ENCODE measurements around the gene ZC3H18.

Gene ZC3H18

DNA sequence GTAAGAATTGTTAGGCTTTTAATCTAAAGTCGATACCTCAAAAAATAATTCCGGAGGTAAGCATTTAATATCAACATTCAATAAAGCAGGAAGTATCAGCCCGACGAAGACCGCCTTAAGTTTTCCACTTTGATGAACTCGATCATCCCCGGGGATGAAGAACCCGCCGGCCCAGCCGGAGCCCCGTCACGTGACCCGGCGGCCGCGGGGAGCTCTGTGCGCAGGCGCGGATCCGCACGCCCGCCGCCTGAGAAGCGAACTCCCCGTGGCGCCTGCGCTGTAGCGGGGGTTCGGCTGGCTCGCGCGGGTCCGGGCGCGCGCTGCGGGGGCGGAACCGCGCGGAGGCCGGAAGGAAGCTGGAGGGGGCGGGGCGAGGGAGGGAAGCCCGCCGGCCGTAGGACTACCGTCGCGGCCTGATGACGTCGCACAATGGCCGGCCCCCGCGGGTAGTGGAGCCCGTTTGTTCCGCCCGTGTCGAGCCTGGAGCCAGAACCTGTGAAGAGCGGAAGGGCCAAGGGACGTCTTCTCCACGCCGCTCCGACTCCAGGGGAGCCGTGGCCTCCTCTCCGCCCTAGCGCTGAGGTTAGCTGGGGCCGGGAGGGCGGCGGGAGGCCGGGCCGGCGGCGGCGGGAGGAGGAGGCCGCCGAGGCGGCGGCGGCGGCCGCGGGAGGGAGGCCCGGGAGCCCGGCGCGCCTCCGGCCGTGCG lies at the start of gene ZC3H18:
Gene ZC3H18 (plus strand): TSS at position 419 of the 706 bp plus-strand sequence. CDS start 6,721 bp downstream, outside the sequence.
- DNase-seq, result peak; percentile 61

DNA sequence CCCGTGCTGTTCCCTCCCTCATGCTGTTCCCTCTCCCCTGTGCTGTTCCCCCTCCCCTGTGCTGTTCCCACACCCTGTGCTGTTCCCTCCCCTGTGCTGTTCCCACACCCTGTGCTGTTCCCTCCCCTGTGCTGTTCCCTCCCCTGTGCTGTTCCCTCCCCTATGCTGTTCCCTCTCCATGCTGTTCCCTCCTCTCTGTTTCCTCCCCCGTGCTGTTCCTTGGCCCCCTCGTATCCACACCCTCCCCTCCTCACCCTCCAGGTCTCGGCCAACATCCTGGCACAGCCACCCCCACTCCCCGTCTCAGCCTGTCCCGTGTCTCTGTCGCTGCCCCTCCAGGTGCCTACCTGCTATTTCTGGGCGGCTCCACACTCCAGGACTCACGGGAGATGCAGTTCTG lies 48.5 kb upstream of the ZC3H18 start:
- DNase-seq, result no peak

DNA sequence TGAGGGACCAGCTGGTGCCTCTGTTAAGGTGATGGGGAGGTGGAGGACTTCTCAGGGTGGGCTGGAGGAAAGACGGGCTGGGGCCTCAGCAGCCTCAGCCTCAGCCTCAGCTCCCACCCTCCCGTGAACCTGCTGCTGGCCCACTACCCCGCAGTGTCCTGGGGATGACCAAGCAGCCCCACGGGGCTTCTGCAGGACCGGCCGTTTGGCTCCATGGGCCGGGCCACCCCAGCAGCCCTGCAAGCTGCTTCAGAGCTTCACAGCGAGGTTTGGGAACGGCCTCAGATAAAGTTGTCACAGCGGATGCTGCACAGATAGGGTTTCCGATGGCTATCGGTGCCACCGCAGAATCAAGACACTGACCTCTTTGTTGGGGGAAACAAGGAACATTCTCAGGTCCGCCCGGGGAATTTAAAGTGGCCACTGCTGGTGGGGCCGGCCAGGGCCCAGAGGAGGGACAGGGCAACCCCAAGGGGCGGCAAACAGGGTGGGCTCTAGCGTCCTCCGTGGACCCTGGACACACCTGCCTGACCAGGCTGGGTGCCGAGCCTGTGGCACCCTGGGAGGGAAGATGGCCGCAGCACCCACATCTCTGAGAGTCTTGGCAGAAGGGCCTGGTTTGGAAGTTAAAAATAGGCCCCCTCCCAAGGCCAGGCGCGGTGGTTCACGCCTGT lies 47.8 kb upstream of the ZC3H18 start:
- no peak for DNase-seq

DNA sequence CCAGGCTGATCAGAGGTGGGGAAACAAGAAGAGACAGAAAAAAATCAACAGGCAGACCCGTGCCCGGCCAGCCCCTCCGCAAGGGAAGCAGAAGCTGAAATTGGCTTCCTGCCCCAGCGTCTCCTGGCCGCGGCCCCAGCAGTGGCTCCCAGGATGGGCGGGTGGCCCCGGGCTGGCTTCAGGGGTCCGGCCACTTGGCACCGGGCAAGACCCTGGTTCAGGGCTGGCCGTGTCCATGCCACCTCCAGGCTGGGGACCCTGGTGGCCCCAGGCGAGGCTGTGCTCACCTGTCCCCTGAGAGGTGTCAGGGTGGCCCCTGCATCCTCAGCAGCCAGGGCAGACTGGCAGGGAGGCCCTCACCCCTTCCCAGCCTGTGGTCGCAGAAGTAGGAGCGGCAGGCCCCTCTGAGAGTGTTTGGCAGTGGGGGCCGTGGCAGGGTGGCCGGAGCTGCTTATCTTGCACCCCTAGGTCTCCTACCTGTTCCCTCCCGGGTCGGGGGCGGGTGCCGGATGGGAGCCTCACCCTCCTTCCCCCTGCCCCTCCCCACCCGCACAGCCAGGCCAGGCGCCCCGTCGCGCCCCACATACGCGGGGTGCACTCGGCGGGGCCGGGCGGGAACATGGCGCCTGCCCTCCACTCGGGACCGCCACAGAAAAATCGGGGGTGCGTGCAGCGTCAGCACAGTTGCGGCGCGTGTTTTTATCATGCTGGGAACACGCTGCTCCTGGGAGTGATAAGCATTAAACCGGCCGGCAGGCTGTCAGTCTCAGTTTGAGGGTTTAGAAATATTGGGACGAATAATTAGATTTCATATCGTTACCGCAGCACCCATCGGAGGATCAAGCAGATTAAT lies 46.7 kb upstream of the ZC3H18 start:
- DNase-seq, result no peak

DNA sequence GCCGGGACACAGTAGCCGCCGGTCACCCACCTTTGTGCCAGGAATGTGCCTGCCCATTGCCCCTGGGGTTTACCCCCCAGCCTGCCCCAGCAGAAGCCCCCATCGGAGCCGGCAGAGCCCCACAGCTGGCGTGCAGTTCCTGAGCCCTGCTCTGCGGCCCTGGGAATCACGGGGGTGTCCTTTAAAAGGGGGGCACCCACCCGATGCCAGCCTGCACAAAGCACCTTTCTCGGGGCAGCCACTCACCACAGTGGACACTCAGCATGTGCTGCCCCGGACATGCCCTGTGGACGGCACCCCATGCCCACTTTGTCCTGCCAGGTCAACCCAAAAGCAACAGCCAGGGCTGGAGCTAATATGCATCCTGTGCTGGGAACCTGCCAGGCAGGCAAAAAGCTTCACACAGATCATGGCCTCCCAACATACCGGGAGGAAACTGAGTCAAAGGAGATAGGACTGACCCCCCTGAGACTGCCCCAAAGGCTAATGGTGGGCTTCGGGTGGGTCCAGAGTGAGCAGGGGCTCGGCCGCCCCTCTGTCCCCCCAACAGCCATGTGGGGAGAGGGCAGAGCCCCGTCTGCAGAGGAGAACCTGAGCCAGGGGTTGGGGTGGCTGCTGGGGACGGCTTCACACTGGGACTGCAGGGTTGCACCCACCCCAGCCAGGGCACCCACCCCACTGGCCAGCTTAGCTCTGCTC lies 45.8 kb upstream of the ZC3H18 start:
- no peak for DNase-seq

DNA sequence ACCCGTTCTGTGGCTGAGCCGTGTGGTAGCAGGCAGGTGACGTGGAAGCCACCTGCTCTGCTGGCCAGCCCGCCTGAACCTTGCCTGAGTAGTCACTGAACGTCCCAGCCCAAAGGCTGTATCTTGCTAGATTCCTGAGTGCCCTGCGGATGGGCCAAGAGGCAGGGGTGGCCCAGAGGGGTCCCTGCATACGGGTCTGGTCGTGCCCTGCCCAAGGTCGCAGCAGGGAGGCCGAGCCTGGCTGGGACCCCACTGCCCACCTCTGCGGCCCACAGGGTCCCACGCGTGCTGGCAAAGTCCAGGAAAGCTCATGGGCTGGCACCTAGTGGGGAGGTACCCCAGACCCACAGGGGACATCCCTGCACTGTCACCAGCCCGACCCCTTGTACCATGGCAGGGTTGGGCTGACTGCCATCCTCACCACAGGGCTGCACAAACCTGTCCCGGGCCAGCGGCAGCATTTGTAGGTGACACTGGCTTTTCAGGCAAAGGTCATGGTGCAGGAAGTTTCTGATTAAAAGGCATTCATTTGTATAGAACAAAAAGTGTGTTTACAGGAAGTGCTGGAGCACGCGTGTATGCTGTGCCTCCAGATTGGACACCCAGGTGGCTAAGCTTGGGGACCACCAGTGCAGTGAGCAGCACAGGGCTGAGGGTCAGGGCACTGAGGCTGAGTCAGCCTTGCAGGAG lies 45.1 kb upstream of the ZC3H18 start:
- no peak for DNase-seq

DNA sequence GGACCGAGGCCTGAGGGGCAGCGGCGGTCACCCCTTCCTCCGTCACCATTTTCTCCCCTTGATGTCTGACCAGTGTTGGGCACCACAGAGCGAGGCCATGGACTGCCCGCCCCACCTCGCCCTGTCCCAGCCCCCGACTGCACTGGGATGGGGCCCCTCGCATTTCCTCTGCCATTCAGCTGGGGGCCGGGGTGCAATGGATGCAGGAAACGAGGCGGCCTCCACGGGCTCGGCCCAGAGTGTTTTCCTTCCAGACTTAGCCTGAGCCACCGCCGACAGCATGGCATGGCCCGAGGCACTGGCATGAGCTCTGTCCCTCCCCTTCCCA lies 44.6 kb upstream of the ZC3H18 start:
- no peak for DNase-seq

DNA sequence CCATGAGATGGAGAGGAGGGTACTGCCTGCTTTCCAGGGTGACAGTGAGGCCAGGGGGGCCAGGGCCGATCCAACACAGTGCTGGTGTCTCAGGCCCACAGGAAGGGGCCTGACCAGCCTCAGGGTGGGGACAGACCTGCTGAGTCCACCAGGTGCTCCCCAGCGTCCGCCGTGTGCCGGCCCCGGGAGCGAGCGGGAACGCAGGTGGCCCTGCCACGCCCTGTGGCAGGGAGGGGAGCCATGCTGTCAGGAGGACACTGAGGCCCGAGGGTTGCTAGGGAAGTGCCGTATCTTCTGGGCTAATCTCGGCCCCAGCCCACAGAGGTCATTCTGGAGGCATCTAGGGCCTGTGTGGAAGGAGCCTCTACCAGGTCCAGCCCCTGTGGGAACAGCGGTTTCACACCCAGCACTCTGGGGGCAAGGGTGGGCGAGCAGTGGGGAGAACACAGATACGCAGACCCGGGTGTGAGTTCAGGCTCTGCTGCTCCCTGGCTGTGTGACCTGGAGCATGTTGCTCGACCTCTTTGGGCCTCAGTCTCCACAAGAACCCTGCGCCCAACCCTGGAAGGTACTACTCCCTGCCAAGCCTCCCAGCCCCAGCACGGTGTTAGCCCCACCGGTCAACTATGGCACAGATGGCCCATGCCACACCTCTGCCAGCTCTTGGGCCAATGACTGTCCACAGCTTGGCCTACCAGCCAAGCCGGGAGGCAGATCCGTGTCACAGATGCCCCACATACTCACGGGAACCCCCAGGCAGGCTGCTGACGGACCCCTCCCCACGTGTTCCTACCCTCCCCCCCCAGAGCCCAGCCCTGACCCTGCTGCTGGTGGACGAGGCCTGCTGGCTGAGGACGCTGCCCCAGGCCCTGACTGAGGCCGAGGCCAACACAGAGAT lies 43.9 kb upstream of the ZC3H18 start:
- no peak for DNase-seq

DNA sequence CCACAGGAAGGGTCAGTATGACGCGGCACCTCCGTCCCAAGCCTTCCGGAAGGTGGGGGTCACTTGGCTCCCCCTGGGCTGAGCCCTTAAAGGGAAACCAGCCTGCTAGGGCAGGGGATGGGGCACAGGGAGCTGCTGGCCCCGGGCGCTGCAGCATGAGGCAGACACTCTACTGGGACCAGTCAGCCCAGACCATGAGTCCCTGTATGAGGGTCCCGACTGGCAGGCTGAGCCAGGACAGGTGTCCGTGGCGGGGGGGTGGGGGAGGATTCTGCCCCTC lies 43.4 kb upstream of the ZC3H18 start:
- no peak for DNase-seq

DNA sequence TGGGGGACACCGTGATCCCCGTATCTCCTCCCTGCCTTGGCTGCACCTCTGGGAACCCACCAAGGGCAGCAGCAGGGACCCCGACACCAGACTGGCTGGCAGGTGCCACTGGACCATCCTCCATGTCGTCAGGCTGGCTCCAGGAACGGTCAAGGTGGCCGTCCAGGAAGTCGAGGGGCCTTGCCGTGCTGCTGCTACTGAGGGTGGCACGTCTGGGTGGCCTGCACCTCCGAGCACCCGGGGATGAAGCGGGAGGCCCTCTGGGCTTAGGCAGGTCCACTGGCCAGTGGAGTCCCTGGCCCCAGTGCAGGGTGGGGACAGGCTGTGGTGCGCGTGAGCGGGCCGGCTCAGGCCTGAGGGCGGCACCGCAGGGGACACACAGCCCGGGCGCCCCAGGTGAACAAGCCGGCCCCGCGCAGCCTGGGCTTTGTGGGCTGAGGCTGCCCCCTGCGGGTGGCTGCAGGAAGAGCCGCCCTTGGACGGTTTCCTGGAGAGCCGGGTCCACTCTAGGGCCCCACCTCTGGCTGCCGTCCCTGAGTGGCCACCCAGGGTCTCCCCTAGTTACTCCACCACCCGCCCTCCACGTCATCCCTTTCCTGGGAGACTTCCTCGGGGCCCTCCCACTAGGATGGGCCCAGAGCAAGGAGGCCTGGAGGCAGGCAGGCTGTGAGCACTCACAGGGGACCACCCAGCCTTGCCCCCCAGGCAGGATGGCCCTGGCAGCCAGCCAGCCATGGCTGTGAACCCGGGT lies 42.8 kb upstream of the ZC3H18 start:
- DNase-seq, result no peak

DNA sequence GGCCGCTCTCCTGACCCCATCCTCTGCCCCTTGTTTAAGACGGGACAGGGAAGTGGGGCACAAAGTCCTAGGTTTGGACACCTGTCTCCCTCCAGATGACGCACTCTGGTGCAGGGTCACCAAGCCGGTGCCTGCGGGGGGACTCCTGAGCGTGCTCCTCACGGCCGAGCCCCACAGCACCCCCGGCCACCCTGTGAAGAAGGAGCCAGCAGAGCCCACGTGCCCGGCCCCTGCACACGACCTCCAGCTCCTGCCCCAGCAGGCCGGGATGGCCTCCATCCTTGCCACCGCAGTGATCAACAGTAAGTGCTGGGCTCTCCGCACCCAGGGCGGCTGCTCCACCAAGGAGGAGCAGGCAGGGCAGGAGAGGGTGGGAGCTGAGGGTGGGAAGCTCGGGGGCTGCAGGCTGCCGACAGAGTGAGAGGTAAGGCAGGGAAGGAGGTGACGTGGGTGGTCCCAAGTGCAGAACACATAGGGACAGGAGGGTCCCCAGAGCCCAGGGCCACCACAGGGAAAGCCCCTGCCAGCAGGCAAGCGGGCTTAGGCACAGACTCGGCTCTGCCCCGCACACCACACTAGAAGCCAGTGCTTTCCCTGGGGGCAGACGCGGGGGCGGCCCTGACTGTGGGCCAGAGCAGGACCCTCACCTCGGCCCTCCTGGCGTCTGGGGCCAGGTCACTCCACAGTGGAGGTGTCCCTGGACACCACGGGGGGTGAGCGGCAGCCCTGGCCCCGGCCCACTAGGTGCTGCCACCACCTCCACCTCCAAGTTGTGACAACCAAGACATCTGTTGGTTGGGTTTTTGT lies 42.1 kb upstream of the ZC3H18 start:
- DNase-seq, result no peak

DNA sequence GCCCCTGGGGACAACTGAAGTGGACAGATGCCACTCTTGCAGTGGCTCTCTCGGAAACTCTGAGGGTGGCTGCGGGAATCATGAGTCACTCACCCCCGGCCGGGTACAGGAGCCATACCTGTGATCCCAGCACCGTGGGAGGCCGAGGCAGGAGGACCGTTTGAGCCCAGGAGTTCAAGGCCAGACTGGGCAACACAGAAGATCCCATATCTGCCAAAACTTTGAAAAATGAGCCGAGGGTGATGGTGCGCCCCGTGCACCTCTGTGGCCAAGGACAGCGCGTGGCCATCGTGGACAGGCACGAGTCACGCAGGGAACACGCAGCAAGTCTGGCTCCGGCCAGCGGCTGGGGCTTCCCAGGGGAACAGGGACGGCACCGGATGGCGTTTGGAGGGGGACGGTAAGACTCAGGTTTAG lies 41.3 kb upstream of the ZC3H18 start:
- no peak for DNase-seq

DNA sequence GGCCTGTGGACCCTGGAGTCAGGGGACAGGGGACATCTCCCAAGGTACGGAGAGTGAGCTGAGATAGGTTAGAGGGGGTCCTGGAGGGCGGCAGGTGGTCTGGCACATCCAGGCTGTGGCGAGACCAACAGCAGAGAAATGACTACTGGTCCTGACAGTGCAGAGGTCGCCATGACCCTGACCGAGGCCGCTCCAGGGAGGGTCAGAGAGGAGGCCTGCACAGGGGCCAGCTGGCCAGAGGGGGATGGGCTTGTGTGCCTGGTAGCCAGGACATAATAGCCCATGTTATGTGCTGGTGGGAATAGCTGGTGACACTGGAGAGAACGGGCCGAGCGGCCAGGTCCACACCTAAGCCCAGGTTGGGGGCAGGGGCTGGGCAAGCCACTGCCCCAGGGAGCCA lies 40.6 kb upstream of the ZC3H18 start:
- no peak for DNase-seq

DNA sequence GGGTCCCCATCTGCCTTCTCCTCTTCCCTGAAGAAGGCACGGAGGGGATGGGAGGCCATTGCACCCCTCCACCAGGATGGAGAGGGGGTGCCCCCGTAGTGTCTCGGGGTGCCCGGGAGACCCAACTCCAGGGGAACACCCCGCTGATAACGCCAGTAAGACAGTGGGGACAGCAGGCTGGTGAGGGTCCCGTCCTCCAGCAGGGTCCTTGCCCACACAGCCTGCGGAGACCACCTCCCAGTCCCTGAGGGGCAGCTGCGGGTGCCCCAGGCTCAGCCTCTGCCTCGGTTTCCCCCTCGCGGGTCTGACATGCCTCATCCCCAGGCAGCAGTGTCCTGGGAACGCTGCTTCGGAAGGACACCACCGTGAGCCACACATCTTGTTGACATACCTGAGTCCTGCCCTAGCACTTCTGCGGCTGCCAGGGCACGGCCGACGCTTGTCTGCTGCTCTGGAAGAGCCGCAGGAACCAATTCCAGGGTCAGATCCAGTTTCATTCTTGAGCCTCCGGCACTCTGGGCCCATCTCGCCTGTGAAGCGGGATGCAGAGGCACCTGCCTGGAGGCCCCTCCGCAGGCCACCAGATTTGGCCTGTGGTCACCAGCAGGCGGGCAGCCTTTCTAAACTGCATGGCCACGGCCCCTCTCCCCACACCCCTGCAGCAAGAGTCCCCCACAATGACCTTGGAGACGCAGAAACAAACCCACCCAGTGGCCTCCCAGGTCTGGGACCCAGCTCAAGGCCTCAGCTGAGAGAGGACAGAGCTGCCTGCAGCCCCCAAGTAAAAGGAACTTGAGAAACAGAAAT lies 39.9 kb upstream of the ZC3H18 start:
- DNase-seq, result no peak

DNA sequence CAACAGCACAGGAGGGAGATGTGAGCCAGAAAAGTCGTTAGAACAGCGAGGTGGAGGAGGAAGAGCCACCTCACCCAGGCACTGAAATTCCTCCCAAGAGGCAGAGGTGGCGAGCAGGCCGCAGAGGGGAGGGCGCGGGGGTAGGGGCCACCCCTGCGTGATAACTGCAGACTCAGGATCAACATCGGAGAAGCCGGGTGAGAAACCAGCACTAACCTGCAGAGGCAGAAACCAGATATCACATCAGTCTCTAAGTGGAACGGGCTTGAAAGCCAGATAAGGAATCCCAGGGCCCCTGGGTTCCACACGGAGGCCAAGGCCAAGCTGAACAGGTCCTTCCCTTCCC lies 39.4 kb upstream of the ZC3H18 start:
- DNase-seq, result no peak

DNA sequence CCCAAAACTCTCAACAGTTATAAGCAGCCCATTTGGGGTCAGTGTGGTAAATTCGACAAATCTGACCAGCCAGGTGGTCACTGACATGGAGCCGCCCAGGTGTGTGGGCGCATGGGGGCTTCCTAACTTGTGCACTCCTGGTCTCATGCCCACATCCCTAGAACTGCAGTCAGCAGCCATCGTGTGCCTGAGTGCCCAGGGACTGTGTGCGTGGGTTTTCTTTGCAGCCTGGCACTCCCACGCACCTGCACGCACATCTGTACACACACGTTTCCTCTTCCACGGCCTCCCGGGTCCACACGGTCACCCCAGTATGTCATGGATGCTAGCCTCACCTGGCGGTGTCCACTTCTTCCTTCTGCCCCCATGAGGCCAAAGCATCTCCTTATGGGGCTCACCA lies 38.9 kb upstream of the ZC3H18 start:
- no peak for DNase-seq

DNA sequence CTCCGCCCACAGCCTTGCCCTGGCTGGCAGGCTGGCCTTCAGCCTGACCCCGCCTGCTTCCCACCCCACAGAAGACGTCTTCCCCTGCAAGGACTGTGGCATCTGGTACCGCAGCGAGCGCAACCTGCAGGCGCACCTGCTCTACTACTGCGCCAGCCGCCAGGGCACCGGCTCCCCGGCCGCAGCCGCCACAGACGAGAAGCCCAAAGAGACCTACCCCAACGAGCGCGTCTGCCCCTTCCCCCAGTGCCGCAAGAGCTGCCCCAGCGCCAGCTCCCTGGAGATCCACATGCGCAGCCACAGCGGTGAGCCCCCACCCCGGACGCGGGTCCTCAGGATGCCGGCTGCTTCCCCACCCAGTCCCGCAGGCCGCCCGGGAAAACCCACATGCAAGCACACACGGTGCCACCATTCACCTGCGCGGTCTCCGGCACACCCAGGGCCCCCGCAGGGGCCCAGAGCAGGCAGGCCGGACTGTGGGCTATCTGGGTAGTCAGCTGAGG lies 38.2 kb upstream of the ZC3H18 start:
- no peak for DNase-seq

DNA sequence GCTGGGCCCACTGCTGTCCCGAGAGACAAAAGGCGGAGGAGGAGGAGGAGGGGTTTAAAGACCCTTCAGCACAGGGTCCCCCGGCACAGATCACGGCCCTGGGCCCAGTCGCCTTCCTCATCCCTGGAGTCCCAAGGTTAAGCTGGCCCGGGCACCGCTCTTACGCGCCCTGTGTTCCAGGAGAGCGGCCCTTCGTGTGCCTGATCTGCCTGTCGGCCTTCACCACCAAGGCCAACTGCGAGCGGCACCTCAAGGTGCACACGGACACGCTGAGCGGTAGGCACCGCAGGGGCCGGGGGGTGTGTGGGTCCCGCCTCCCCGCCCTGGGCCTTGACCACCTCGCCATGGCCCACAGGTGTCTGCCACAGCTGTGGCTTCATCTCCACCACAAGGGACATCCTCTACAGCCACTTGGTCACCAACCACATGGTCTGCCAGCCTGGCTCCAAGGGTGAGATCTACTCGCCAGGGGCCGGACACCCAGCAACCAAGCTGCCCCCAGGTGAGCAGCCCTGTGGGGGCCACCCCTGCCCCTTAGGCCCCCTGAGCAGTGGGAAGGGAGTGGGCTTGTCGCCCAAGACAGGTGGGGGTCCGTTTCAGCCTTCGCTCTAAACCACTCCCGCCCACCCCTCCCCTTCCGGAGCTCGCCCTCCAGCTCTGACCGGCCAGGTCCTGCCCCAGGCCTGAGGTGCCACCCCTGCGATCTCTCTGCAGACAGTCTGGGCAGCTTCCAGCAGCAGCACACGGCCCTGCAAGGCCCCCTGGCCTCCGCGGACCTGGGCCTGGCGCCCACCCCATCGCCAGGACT lies 37.6 kb upstream of the ZC3H18 start:
- no peak for DNase-seq
